A549 (cell line): ENCODE data around the gene TNFRSF21.

Source experiments
- EP300 ChIP-seq, 2 experiments: fragments of >200 bp; sonication (Bioruptor Twin); formaldehyde crosslinking; IDR thresholded peaks; 2 replicates in 1 of 2; 3 replicates in 1 of 2; pipeline ENCODE4 v1.6.1; 2016 to 2017
- HOXB5 ChIP-seq: fragments of 250-450 bp; sonication (Bioruptor Pico); IDR thresholded peaks from 2 replicates; pipeline ENCODE4 v1.5.0; 2020; ENCODE audit warnings: mild to moderate bottlenecking, moderate library complexity
- MAFK ChIP-seq: fragments of 450-650 bp; IDR thresholded peaks from 2 replicates; pipeline ENCODE4 v1.6.1; 2014; ENCODE audit not compliant: partially characterized antibody
- POLR2A ChIP-seq: IDR thresholded peaks from 2 replicates; pipeline ENCODE4 v1.6.1; 2012; ENCODE audit warnings: mild to moderate bottlenecking, low read length
- POLR2AphosphoS2 ChIP-seq: conservative IDR thresholded peaks from 2 replicates; pipeline ENCODE4 v1.6.1; 2012; ENCODE audit warnings: low read length, improper control_type of control experiment, inconsistent platforms
- SMC3 ChIP-seq: fragments of >200 bp; sonication (Bioruptor Twin); formaldehyde crosslinking; IDR thresholded peaks from 3 replicates; pipeline ENCODE4 v1.6.1; 2018; ENCODE audit warnings: inconsistent platforms
- TP53 ChIP-seq: fragments of 250-450 bp; sonication (Bioruptor Pico); IDR thresholded peaks from 2 replicates; pipeline ENCODE4 v1.5.0; 2021; ENCODE audit warnings: mild to moderate bottlenecking, moderate library complexity
- TF ChIP-seq, protein P1 (sequence below): fragments of >200 bp; sonication (Bioruptor Twin); formaldehyde crosslinking; IDR thresholded peaks from 3 replicates; pipeline ENCODE4 v1.5.1; 2016

DNA sequence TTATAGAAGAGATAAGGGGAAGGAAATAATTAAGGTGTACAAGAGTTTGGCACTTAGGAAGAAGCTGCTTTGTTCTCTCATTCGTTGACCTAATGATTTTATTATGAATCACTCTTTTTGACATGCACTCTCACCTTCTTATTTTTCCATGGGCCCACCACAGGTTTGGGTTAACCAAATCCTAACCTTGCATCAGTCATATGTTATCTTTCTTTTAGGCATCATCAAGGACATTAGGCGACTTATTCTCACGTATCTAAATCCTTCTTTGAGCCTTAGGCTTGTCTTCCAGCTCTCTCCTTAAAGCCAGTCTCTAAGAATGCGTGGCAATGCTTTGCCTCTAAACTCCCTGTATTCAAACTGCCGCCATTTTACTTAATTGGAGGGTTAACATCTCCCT, 58.3 kb downstream of the TNFRSF21 start:
- TF ChIP-seq POLR2A (no peak), HOXB5 (no peak), POLR2AphosphoS2 (no peak), EP300 (IDR thresholded peaks at IDR 0.05) (no peak), MAFK (no peak), TP53 (CRISPR knock-in tag) (no peak), SMC3 (no peak)
- TF ChIP-seq, protein P1, sequence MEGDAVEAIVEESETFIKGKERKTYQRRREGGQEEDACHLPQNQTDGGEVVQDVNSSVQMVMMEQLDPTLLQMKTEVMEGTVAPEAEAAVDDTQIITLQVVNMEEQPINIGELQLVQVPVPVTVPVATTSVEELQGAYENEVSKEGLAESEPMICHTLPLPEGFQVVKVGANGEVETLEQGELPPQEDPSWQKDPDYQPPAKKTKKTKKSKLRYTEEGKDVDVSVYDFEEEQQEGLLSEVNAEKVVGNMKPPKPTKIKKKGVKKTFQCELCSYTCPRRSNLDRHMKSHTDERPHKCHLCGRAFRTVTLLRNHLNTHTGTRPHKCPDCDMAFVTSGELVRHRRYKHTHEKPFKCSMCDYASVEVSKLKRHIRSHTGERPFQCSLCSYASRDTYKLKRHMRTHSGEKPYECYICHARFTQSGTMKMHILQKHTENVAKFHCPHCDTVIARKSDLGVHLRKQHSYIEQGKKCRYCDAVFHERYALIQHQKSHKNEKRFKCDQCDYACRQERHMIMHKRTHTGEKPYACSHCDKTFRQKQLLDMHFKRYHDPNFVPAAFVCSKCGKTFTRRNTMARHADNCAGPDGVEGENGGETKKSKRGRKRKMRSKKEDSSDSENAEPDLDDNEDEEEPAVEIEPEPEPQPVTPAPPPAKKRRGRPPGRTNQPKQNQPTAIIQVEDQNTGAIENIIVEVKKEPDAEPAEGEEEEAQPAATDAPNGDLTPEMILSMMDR = no peak
